Progenitor cell of endocrine pancreas (in vitro differentiated cells): ENCODE results near the gene POLR1A. TPM values are rescaled to one million over a fixed set of nuclear protein-coding genes. Genes with fewer than 3 reads are reported as not detected.

Source experiments
- DNase-seq: peaks from one replicate; pipeline ENCODE4 v3.0.0; 2021; ENCODE audit warnings: low spot score; ENCODE audit not compliant: unreplicated experiment
- H3K27ac Mint-ChIP-seq: 2 replicates; pipeline ENCODE4 v1.8.0; 2021; ENCODE audit warnings: mild to moderate bottlenecking, moderate library complexity, mixed read lengths
- H3K27me3 Mint-ChIP-seq: 2 replicates; pipeline ENCODE4 v1.8.0; 2021; ENCODE audit warnings: mixed read lengths
- H3K36me3 Mint-ChIP-seq: 2 replicates; pipeline ENCODE4 v1.8.0; 2022; ENCODE audit warnings: mixed read lengths; ENCODE audit not compliant: insufficient read depth
- H3K4me1 Mint-ChIP-seq: 2 replicates; pipeline ENCODE4 v1.8.0; 2021; ENCODE audit warnings: low read depth, mixed read lengths
- H3K4me3 Mint-ChIP-seq: 2 replicates; pipeline ENCODE4 v1.8.0; 2021; ENCODE audit warnings: low read depth, mild to moderate bottlenecking, moderate library complexity, mixed read lengths
- H3K9me3 Mint-ChIP-seq: 2 replicates; pipeline ENCODE4 v1.8.0; 2021; ENCODE audit warnings: low read depth, mixed read lengths
- total RNA-seq: library from RNA; stranded (reverse); gene quantifications from 2 replicates; pipeline ENCODE4 v1.2.1, GENCODE V29; 2021
- TF ChIP-seq, protein P1 (sequence below): fragments of 200-600 bp; sonication (generic); IDR thresholded peaks from one replicate; pipeline ENCODE4 v1.5.0; 2021; ENCODE audit warnings: antibody characterized with exemption, mild to moderate bottlenecking; ENCODE audit not compliant: unreplicated experiment

The POLR1A gene
- total RNA-seq, 1 donor from 2014 or later: 47.9 TPM

DNA sequence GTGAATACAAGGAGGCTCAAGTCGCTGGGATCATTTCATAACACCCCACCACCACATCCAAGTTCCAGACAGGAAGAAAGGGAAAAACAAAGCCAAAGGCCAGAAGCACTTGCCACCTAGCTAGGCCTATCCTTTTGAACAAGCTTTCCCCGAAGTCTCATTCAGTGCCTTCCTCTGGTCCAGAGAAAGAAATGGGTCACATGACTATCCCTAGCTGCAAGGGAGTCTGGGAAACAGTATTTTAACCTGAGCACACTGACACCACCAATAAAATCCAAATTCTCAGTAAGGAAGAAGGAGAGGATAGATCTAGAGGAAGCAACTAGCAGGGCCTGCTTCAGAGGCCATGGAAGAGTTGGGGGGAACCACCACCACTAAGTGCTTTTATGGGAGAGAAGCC lies 91.2 kb downstream of the POLR1A start:
- peaks cover 3% of the 10 kb centered on the region for H3K36me3 Mint-ChIP-seq
- H3K9me3 Mint-ChIP-seq: peaks cover 17% of the 10 kb centered on the region
- no peaks in the 10 kb centered on the region for H3K27me3 Mint-ChIP-seq
- DNase-seq: no peak
- no peak overlapping the region for H3K4me3 Mint-ChIP-seq
- no peak overlapping the region for H3K27ac Mint-ChIP-seq
- H3K4me1 Mint-ChIP-seq: peaks cover 12% of the 10 kb centered on the region
- TF ChIP-seq, protein P1, sequence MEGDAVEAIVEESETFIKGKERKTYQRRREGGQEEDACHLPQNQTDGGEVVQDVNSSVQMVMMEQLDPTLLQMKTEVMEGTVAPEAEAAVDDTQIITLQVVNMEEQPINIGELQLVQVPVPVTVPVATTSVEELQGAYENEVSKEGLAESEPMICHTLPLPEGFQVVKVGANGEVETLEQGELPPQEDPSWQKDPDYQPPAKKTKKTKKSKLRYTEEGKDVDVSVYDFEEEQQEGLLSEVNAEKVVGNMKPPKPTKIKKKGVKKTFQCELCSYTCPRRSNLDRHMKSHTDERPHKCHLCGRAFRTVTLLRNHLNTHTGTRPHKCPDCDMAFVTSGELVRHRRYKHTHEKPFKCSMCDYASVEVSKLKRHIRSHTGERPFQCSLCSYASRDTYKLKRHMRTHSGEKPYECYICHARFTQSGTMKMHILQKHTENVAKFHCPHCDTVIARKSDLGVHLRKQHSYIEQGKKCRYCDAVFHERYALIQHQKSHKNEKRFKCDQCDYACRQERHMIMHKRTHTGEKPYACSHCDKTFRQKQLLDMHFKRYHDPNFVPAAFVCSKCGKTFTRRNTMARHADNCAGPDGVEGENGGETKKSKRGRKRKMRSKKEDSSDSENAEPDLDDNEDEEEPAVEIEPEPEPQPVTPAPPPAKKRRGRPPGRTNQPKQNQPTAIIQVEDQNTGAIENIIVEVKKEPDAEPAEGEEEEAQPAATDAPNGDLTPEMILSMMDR: no peak

DNA sequence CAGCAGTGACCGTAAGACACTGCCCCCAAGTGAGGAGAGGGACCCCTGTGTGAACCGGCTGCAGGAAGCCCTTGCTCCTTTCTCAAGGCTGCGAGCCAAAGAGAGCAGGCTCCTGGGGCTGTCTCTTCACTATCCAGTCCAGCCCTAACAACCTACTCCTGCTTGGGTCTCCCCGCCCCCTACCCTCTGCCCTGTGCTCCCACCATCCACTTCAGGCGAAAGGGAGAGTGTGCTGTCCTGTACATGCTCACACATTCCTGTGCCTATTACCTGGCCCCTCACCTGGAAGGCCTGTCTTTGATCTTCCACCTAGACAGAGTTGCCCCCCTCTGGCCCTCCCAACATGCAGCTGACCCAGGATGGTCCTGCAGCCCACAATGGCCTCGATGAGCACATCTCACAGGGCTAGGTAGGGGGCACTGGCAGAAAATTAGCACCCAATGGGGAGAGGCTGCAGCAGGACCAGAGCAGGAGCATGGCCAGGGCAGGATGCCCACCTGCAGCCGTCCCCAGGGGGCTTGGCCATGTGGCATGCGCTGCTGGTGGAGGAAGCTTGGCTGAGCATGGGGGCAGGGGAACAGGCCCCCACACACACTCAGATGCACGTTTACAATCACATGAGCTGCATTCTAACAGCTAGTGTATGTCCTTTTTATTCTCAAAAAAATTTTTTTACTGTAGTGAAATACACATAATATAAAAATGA lies 93.5 kb downstream of the POLR1A start:
- peaks cover 24% of the 10 kb centered on the region for H3K9me3 Mint-ChIP-seq
- no peak overlapping the region for H3K4me3 Mint-ChIP-seq
- peaks cover 3% of the 10 kb centered on the region for H3K36me3 Mint-ChIP-seq
- no peak for DNase-seq
- TF ChIP-seq, protein P1: no peak
- no peak overlapping the region for H3K27ac Mint-ChIP-seq
- no peaks in the 10 kb centered on the region for H3K27me3 Mint-ChIP-seq
- peaks cover 9% of the 10 kb centered on the region for H3K4me1 Mint-ChIP-seq

GRCh38 chr2:86011449-86011941 lies 94.2 kb downstream of the POLR1A start:
- Mint-ChIP-seq H3K4me1 (peaks cover 9% of the 10 kb centered on the region), H3K27me3 (no peaks in the 10 kb centered on the region), H3K27ac (no peak overlapping the region), H3K9me3 (peaks cover 30% of the 10 kb centered on the region), H3K36me3 (peaks cover 6% of the 10 kb centered on the region), H3K4me3 (no peak overlapping the region)
- TF ChIP-seq, protein P1: no peak
- DNase-seq: no peak

DNA sequence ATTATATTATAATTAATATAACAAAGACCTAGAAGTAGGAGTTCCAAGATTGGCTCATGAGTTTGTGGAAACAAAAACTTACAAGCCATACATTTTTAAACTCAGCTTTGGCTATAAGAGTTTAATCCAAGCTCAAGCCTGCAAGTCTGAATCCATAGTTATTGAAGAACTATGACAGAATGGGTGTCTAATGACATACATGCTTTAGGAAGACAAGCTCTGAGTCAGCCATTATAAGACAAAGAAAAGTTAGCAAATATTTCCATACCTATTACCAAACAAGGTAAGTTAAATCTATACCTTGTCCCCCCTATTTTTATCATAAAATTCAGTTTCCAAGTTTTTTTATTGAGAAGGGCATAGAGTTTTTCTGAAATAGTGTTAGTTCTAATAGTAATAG lies 95.6 kb downstream of the POLR1A start:
- Mint-ChIP-seq H3K27ac (no peak overlapping the region), H3K4me1 (peaks cover 9% of the 10 kb centered on the region), H3K4me3 (no peak overlapping the region), H3K36me3 (peaks cover 8% of the 10 kb centered on the region), H3K27me3 (no peaks in the 10 kb centered on the region), H3K9me3 (peaks cover 37% of the 10 kb centered on the region)
- TF ChIP-seq, protein P1: no peak
- DNase-seq: no peak

DNA sequence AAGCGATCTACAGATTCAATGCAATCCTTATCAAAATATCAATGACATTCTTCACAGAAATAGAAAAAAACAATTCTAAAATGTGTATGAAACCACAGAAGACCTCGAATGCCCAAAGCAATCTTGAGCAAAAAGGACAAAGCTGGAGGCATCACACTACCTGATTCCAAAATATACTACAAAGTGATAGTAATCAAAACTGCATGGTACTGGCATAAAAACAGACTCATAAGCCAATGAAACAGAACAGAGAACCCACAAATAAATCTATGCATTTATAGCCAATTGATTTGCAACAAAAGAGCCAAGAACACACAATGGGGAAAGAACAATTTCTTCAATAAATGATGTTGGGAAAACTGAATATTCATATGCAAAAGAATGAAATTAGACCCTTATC lies 99.2 kb downstream of the POLR1A start:
- H3K9me3 Mint-ChIP-seq: peaks cover 27% of the 10 kb centered on the region
- peaks cover 7% of the 10 kb centered on the region for H3K4me1 Mint-ChIP-seq
- DNase-seq: no peak

More for the DNA sequence above, 99.2 kb downstream of the POLR1A start:
- peaks cover 6% of the 10 kb centered on the region for H3K36me3 Mint-ChIP-seq
- H3K27me3 Mint-ChIP-seq: no peaks in the 10 kb centered on the region
- TF ChIP-seq, protein P1: no peak
- H3K4me3 Mint-ChIP-seq: no peak overlapping the region
- no peak overlapping the region for H3K27ac Mint-ChIP-seq
